GM23338 (cell line): Measurements from ENCODE around the gene GSTA1. TPM values are rescaled to one million over a fixed set of nuclear protein-coding genes. Genes with fewer than 3 reads are reported as not detected.
"Not testable (repeated sequence)": the region's sequence is repeated elsewhere in the genome, so short reads cannot be mapped to it uniquely, and the experiment has no call there.

Experiments
- ATAC-seq: fragments of 200-7000 bp; cut with Tn5 transposase; 3 replicates; pipeline ENCODE4 v1.9.1; 2020
- DNase-seq: peaks from one replicate; pipeline ENCODE4 v3.0.0-alpha.2; 2015; ENCODE audit warnings: low spot score
- H2AFZ ChIP-seq: fragments of 200-600 bp; sonication (generic); 2 replicates; pipeline ENCODE4 v1.8.0; 2016; ENCODE audit warnings: antibody characterized with exemption, mild to moderate bottlenecking, moderate library complexity
- H3F3A ChIP-seq: fragments of 200-600 bp; sonication (generic); replicated peaks from 2 replicates; pipeline ENCODE4 v1.8.0; 2017; ENCODE audit warnings: antibody characterized with exemption, mixed run types, low read depth
- H3K27ac ChIP-seq: fragments of 200-600 bp; sonication (generic); 2 replicates; pipeline ENCODE4 v1.6.1; 2016; ENCODE audit warnings: low read depth
- H3K27me3 ChIP-seq: fragments of 200-600 bp; sonication (generic); 2 replicates; pipeline ENCODE4 v1.8.0; 2016; ENCODE audit warnings: mild to moderate bottlenecking, mixed run types, moderate library complexity; ENCODE audit not compliant: insufficient read depth
- H3K36me3 ChIP-seq: fragments of 200-600 bp; sonication (generic); 2 replicates; pipeline ENCODE4 v1.8.0; 2016; ENCODE audit warnings: mild to moderate bottlenecking; ENCODE audit not compliant: insufficient read depth
- H3K4me1 ChIP-seq: fragments of 200-600 bp; sonication (generic); 2 replicates; pipeline ENCODE4 v1.8.0; 2016; ENCODE audit warnings: mild to moderate bottlenecking, moderate library complexity; ENCODE audit not compliant: insufficient read depth
- H3K4me2 ChIP-seq: fragments of 200-600 bp; sonication (generic); 2 replicates; pipeline ENCODE4 v1.7.1; 2017; ENCODE audit warnings: mixed run types
- H3K4me3 ChIP-seq: fragments of 200-600 bp; sonication (generic); 2 replicates; pipeline ENCODE4 v1.6.1; 2016; ENCODE audit warnings: mixed run types
- H3K79me2 ChIP-seq: fragments of 200-600 bp; sonication (generic); replicated peaks from 2 replicates; pipeline ENCODE4 v1.8.0; 2017; ENCODE audit warnings: mild to moderate bottlenecking; ENCODE audit not compliant: insufficient read depth
- H3K9me2 ChIP-seq: fragments of 200-600 bp; sonication (generic); 2 replicates; pipeline ENCODE4 v1.8.0; 2017; ENCODE audit not compliant: insufficient read depth
- H4K20me1 ChIP-seq: fragments of 200-600 bp; sonication (generic); replicated peaks from 2 replicates; pipeline ENCODE4 v1.8.0; 2017; ENCODE audit warnings: mild to moderate bottlenecking; ENCODE audit not compliant: insufficient read depth
- H3K27ac Mint-ChIP-seq: 2 replicates; pipeline ENCODE4 v1.8.0; 2020; ENCODE audit warnings: inconsistent platforms, mild to moderate bottlenecking, moderate library complexity, mixed read lengths
- H3K27me3 Mint-ChIP-seq: 3 replicates; pipeline ENCODE4 v1.8.0; 2022; ENCODE audit warnings: low read depth, mild to moderate bottlenecking, moderate library complexity, mixed read lengths, inconsistent platforms; ENCODE audit not compliant: insufficient read depth, poor library complexity
- H3K36me3 Mint-ChIP-seq: 3 replicates; pipeline ENCODE4 v1.8.0; 2021; ENCODE audit warnings: low read depth, mild to moderate bottlenecking, inconsistent platforms, moderate library complexity, mixed read lengths
- H3K4me1 Mint-ChIP-seq: 3 replicates; pipeline ENCODE4 v1.8.0; 2020; ENCODE audit warnings: mild to moderate bottlenecking, inconsistent platforms, mixed read lengths
- H3K4me3 Mint-ChIP-seq: 3 replicates; pipeline ENCODE4 v1.8.0; 2021; ENCODE audit warnings: moderate library complexity, mild to moderate bottlenecking, inconsistent platforms, mixed read lengths
- H3K9me3 Mint-ChIP-seq: 3 replicates; pipeline ENCODE4 v1.8.0; 2020; ENCODE audit warnings: moderate library complexity, mild to moderate bottlenecking, inconsistent platforms, mixed read lengths
- ZNF462 ChIP-seq: fragments of 250-450 bp; sonication (Bioruptor Pico); IDR thresholded peaks from 2 replicates; pipeline ENCODE4 v1.5.0; 2020; ENCODE audit warnings: mild to moderate bottlenecking, moderate library complexity
- polyA plus RNA-seq: library from polyadenylated mRNA; unstranded; fragments of >200 nt; fragmentation: Nextera tagmentation; extraction: Ambion mirVana; gene quantifications from 2 replicates; pipeline ENCODE4 v1.2.1, GENCODE V29; 2016
- total RNA-seq: library from RNA; depleted of rRNA; stranded (reverse); fragments of >200 nt; shearing (Covaris generic); gene quantifications from 2 replicates; pipeline ENCODE4 v1.2.3, GENCODE V29; 2014

The GSTA1 gene
- total and polyA plus RNA-seq, 2 experiments from 2014 or later, result not detected

- peak; percentile 29; the same call in 1 of the 2 replicates for TF ChIP-seq ZNF462 (CRISPR knock-in tag)
Observed at GRCh38 chr6:52815167-52816092, 11.8 kb upstream of the GSTA1 start (continued).

- H3F3A ChIP-seq, ATAC-seq, DNase-seq: not testable (repeated sequence)
Observed at GRCh38 chr6:52814545-52814944, 10.9 kb upstream of the GSTA1 start.

GRCh38 chr6:52809777-52810176, 6.2 kb upstream of the GSTA1 start:
- H2AFZ ChIP-seq, H3K4me3 Mint-ChIP-seq, H3K9me3 Mint-ChIP-seq, H3K9me2 ChIP-seq, H3K27ac ChIP-seq, DNase-seq, H3K27me3 Mint-ChIP-seq, H3K4me3 ChIP-seq, H3K27me3 ChIP-seq, H3K36me3 ChIP-seq, H3K4me1 ChIP-seq, ATAC-seq, H3K27ac Mint-ChIP-seq, H3F3A ChIP-seq, H3K4me2 ChIP-seq, H3K36me3 Mint-ChIP-seq, H4K20me1 ChIP-seq, H3K4me1 Mint-ChIP-seq, H3K79me2 ChIP-seq: not testable (repeated sequence)

More at GRCh38 chr6:52814545-52814944, 10.9 kb upstream of the GSTA1 start:
- H3K4me3 Mint-ChIP-seq, H3K9me3 Mint-ChIP-seq, H4K20me1 ChIP-seq, H3K36me3 Mint-ChIP-seq, H3K4me1 ChIP-seq, H3K27ac ChIP-seq, H3K79me2 ChIP-seq, H3K9me2 ChIP-seq, H3K4me1 Mint-ChIP-seq, H3K27ac Mint-ChIP-seq, H2AFZ ChIP-seq, H3K4me2 ChIP-seq, H3K27me3 Mint-ChIP-seq, H3K4me3 ChIP-seq, H3K27me3 ChIP-seq, H3K36me3 ChIP-seq: not testable (repeated sequence)
